Left cardiac atrium (tissue), 4 donors: ENCODE data around the gene CAPN5. TPM values are rescaled to one million over a fixed set of nuclear protein-coding genes. Genes with fewer than 3 reads are reported as not detected.
"Not testable (repeated sequence)": the region's sequence is repeated elsewhere in the genome, so short reads cannot be mapped to it uniquely, and the experiment has no call there.

ENCODE experiments used
- ATAC-seq, 2 donors: fragments of 200-7000 bp; cut with Tn5 transposase; one replicate each; pipeline ENCODE4 v1.9.1; 2020; ENCODE audit warnings: mild to moderate bottlenecking in 2 of 2, moderate library complexity in 2 of 2
- DNase-seq: peaks from one replicate; pipeline ENCODE4 v3.0.0-alpha.2; 2020
- intact Hi-C, 2 donors: fragments of 100-400 bp; cut with DNase I; formaldehyde crosslinking; loops; one replicate each; pipeline versions ENCODE4 v1.14.1 to v1.15.1; 2022 to 2023
- long read RNA-seq: library from polyadenylated mRNA; unstranded; transcript quantifications from one replicate; pipeline ENCODE4 v2.0.0, GENCODE V29; 2021
- total RNA-seq, 2 donors: library from RNA; stranded (reverse); fragmentation: NEBNext Ultra II Directional; extraction: Animal tissue kit (Norgen Biotek cat#: 25700); gene quantifications; one replicate each; pipeline ENCODE4 v1.2.1, GENCODE V29; 2021
- donor health status: DM: no; HTN: yes; CAD: no.
- donor health status: DM: no; HTN: yes; CAD: no; lungs with severe emphysema.
- donor health status: DM: yes; HTN: yes; CAD: no.
- donor health status: Dilated cardiomyopathy.

Gene CAPN5
- 1 to 10 TPM; 5.6 to 5.9 TPM for total RNA-seq
- long read RNA-seq, full-length matches to known transcripts, result 1 of 1 reads
- long read RNA-seq, partial matches to known transcripts, result 0 of 1 reads
- long read RNA-seq, other reads (novel, unspliced or antisense), result 0 of 1 reads

DNA sequence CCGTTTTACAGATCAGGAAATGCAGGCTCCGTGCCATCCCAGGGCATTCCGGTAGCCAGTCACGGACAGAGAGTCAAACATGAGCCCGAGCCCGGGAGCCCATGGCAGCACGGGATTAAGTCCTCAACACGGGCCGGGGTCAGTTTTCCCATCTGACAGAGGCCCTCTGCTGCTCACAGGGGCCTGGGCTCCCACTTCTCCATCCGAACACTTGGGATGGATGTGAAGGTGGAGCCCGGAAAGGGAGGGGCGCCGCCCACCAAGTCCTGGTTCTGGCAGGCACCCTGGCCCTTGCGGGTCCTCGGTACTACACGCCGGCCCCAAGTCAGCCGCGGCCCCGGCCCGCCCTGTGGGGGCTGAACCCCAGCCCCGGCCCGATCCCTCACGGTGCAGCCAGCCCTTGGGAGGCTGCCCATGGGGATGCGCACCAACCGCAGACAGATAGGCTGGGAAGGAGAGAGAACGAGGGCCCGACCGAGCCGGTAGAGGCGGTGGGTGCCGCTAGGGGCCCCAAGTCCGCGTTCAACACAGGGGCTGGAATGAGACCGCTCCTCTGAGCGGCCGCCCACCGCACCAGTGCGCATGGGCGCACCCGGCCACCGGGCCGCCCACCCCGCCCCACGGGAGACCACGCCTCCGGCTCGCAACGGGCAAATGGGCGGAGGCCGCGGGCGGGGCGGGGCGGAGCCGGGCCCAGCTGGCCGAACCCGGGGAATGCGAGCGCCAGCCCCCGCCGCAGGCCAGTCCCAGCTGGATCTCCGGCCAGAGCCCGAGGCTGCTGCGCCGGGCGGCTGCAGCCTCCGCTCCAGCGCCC, at the start of gene CAPN5:
TSS of gene CAPN5 (plus strand) at position 743 of the 814 bp plus-strand sequence. CDS start 17,916 bp downstream, outside the sequence.
- intact Hi-C loops, result no loop called here
- ATAC-seq (peak; percentile 98 to 99), DNase-seq (peak; percentile 95)

DNA sequence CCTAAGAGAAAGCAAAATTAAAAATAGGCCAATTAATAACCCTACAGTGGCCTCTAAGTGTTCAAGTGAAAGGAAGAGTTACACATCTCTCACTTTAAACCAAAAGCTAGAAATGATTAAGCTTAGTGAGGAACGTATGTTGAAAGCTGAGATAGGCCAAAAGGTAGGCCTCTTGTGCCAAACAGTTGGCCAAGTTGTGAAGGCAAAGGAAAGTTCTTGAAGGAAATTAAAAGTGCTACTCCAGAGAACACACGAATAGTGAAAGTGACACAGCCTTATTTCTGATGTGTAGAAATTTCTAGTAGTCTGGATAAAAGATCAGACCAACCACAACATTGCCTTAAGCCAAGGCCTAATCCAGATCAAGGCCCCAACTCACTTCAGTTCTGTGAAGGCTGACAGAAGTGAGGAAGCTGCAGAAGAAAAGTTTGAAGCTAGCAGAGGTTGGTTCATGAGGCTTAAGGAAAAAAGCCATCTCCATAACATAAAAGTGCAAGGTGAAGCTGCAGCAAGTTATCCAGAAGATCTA, 48.3 kb upstream of the CAPN5 start:
- DNase-seq, intact Hi-C loops: not testable (repeated sequence)

DNA sequence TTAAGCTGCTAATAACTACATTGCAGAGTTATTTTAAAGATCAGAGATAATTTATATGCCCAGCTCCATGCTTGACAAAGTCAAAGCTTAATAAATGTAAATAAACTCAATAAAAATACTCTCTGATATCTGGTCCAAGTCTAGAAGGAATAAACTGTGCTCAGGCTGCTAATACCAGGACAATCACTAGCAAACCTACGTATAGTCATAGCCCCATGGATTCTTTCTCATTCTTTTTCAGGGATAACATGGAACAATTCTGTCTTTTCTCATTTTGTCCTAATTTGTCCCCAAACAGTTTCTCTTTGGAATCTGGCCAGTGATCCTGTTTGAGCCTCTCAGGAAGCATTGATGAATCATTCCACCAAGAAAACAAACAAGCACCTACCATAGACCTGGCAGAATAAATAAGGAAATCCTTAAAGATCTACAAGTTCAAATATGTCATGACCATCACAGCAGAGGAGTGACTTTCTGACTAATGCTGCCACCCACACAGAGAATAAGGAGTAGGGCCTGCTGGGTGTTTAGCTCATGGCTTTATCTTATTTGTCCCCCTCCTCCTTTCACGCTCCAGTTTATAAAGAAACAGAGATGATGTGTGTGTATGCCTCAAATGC, 46.7 kb upstream of the CAPN5 start:
- DNase-seq (no peak), ATAC-seq (no peak)
- intact Hi-C loops, result no loop called here

More for the DNA sequence above, 48.3 kb upstream of the CAPN5 start:
- ATAC-seq, result not testable (repeated sequence)

DNA sequence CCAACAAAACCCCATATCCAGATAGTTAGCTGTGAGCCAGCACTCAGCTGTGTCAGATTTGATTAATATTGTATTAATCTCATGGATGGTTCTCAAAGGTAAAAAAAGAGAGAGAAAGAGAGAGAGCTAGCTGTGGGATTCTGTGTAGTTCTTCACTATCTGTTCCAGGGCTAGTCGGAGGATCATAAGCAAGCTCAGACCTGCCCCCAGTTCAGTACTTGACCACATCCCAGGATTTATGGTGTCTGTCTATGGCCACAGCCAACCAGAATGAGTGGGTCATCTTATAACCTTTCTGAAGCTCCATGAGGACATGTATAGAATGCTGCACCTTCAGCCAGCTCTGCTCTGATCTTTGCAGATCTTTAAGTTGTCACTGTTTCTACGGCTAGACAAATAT, 46.0 kb upstream of the CAPN5 start:
- DNase-seq (no peak), ATAC-seq (no peak)
- intact Hi-C loops, result no loop called here

DNA sequence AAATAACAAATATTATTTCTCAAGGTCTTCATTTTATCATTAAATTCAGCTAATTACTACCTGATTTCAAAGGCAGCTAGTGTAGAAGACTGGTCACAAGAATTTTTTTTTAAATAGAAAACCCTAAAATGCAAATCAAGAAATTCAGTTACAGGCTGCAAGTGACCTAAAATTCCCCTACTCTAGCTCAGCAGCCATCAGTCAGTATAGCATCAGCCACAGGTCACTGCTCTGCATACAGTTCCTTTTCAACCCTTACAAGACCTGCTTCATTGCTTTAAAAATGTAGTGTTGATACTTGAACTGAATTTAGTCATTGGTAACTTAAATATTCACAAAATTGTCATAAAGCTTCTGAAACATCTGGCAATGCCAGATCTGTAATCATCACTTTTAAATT, 42.0 kb upstream of the CAPN5 start:
- intact Hi-C loops, result no loop called here
- DNase-seq, result no peak
- no peak for ATAC-seq

DNA sequence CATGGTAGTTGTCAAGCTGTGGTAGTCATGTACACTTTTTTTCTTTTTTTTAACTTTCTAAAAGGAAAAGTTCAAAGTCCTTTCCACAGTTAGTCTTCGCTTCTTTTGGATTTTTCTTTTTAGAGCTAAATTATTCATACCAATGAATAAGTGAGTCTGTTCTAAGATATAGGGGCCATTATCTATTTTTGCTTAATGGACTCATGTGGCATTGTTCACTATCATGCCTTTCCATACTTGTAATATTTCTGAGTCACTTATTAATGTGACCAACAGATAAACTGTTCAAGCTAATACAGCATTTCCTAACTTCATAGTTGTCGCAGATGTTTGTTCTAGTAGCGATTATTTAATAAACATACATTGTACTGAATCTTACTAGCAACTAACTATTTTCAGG, 40.5 kb upstream of the CAPN5 start:
- intact Hi-C loops, result no loop called here
- ATAC-seq (no peak), DNase-seq (no peak)

DNA sequence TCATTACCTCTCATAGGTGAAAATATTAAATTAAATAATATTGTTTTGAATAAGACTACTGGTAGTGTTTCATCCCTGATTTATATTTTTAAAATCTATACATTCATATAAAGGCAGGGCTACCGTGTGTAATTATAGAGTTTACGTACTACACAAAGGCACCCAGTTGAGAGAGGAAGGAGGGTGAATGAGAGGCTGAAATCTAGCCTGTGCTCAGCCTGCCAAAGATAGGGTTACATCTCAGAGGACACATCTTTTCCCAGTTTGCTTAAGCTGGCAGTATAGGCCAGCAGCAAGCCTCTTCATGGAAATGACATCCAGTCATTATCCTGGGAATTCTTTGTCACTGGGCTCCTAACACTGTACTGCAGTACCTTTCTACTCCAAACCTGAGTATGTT, 40.0 kb upstream of the CAPN5 start:
- ATAC-seq (peak in 1 of 2 donors; percentile 44), DNase-seq (no peak)
- intact Hi-C loops, result no loop called here

DNA sequence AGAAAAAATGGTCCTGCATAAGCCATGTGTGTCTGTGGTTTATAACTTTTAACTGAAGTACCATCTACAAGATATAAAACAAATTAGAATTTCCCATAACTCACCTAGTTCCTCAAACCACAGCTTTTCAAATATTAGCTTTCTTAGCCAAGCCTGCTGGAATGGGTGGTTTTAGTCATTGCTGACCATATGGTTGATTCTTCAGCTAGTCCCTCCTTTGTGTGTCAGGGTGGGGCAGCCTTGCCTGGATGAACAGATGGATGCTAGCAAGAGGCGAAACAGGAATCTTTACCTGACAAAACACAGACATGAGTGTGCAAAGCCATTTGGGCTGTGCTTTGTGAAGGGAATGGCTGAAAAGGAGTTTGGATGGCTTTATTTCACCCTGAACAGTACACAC, 39.5 kb upstream of the CAPN5 start:
- no peak for DNase-seq
- ATAC-seq, result no peak
- intact Hi-C loops, result no loop called here

DNA sequence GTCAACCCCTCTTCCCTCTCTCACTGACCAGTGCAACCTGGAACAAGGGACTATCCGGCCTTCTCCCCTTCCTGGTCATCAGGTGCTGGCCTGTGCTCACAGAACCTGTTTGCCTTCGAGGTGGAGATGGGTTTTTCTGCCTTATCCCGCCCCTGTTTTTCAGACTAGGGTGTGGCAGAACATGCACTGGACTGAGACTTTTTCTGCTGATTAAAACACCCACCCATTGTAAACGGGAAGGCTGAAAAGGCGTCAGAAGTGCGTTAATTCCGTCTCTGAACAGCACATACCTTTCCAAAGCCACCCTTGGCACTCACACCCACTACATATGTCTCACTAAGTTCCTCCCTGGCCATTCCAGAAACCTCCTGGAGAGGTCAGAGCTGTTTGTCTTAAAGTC, 36.9 kb upstream of the CAPN5 start:
- intact Hi-C loops, result no loop called here
- DNase-seq (no peak), ATAC-seq (no peak)

DNA sequence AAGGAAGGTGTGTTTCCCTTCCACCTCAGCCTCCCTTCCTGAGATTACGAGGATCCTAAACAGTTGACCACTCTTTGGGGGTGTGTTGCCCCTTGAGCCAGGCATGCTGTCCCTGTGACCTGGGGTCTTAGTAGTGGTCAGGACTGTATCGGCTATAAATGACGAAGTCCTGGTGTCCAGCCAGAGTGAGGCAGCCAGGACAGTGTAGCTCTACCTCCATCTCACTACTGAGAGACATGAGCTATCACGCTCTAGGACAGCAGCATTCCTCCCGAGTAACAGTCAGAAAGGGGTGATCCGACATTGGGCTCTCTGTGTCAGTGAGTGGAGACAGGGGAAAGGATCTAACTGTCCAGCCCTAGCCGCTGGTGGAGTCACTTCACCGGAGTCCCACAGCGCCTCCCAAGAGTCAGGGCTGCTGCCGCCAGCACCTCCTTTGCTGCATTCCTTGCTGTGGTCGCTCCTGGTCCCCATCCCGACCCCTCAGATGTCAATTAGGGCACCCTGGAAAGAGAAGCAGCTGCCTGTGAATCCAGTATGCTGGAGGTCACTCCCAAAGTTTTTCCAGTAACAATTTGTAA, 35.8 kb upstream of the CAPN5 start:
- DNase-seq (no peak), ATAC-seq (no peak)
- intact Hi-C loops, result no loop called here

DNA sequence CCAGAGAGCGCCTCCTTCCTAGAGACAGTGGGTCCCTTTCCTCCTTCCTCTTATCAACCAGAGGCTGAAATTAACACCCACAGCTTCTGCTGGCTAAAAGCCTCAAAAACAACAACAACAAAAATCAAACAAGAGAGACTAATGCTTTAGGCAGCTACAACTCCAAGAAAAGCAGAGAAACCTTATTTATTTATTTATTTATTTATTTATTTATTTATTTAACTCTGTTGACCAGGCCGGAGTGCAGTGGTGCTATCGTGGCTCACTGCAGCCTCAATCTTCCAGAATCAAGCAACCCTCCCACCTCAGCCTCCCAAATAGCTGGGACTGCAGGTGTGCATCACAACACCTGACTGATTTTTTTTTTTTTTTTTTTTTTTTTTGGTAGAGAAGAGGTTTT, 35.2 kb upstream of the CAPN5 start:
- intact Hi-C loops, result no loop called here

DNA sequence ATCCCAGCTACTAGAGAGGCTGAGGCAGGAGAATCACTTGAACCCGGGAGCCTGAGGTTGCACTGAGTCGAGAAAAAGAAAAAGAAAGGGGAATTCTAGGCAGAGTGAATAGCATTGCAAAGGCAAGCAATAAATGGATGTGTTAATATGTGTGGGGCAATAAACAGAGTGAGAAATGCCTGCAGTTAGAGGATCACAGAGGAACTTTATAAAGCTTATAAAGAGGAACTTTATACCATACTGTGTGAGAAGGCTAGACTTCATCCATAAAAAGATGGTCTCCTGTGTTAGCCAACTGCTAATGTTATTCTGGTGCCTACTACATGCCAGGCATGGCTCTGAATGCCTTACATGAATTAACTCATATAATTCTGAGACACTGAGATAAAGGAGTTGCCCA, 31.7 kb upstream of the CAPN5 start:
- ATAC-seq, result no peak
- intact Hi-C loops, result no loop called here

More for the DNA sequence above, 35.2 kb upstream of the CAPN5 start:
- ATAC-seq, result no peak
- no peak for DNase-seq

DNA sequence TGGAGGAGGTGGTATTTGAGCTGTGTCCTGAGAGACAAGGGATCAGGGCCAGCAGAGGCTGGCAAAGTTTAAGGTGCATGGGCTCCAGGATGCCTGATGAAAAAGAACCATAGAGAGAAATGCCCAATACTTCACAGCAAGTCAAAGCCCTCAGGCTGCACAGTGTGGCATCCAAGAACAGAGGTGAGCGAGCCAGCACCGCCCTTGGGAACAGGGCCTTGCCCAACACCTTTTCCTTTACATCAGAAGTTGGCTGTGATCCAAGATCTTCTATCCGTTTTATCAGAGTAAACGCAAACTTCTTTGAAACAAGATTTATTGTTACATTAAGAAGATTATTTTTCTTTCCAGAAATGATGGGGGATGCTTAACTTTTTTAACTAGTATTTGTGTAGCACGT, 31.2 kb upstream of the CAPN5 start:
- DNase-seq (no peak), ATAC-seq (no peak)
- intact Hi-C loops, result no loop called here

More for the DNA sequence above, 31.7 kb upstream of the CAPN5 start:
- no peak for DNase-seq

DNA sequence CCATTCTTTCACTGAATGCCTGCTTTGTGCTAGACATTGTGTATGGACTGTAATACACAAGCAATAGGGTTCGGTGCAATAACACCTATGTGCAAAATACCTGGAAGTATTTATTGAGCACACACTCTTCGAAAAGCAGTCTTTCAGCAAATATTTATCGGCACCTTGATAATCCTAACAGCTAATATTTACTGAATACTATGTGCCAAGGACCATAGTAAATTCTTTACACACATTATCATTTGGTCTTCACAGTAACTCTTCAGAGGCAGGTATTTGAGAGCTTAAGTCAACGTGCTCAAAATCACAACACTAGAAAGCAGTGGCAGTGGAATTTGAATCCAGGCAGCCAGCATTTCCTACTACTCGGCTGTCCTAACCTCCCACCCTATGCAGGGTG, 30.4 kb upstream of the CAPN5 start:
- no peak for DNase-seq
- intact Hi-C loops, result no loop called here
- ATAC-seq, result no peak

DNA sequence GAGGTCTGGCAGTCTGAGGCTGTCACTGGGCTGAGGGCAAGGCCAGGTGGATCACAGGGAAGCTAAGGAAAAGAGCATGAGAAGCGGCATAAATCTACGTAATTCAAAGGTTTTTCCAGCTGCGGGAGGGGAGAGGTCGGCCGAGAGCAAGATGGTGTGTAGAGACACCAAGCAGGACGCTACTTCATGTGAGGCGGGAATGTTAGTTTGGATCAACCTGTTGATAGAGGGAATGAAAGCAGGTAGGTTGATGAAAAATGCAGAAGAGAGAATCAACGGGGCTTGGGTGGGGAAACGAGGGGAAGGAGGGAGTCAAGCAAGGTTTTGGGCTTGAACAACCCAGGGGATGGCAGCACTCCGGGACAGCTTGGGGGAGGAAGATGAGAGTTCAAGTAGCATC, 29.7 kb upstream of the CAPN5 start:
- no peak for ATAC-seq
- intact Hi-C loops, result no loop called here
- DNase-seq, result no peak

DNA sequence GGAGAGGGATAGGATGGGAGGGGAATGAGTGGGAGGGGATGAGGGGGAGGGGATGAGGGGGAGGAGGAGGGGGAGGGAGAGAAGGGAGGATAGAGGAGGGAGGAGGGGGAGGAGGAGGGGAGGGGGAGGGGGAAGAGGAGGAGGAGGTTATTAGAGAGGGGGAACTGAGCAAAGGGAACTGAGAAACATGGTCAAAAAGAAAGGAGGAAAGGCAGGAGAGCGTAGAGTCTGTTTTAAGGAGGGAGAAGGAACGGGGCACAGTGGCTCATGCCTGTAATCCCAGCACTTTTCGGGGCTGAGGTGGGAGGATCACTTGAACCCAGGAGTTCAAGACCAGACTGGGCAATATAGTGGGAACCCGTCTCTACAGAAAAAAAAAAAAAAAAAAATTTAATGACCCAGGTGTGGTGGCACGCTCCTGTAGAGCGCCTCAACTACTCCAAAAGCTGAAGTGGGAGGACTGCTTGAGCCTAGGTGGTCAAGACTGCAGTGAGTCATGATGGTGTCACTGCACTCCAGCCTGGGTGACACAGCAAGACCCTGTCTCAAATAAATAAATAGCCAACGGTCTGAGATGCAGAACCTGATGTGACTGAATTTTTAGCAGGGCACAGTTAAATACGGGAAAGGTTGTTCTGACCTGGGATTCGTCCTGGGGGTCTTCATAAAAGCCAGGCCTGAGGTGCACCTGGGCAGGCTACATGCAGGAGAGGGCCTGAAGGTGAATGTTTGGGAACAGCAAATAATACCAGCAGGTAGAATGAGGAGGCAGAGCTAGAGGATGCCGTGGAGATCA, 28.5 kb upstream of the CAPN5 start:
- no peak for ATAC-seq
- intact Hi-C loops, result no loop called here
- DNase-seq, result no peak

DNA sequence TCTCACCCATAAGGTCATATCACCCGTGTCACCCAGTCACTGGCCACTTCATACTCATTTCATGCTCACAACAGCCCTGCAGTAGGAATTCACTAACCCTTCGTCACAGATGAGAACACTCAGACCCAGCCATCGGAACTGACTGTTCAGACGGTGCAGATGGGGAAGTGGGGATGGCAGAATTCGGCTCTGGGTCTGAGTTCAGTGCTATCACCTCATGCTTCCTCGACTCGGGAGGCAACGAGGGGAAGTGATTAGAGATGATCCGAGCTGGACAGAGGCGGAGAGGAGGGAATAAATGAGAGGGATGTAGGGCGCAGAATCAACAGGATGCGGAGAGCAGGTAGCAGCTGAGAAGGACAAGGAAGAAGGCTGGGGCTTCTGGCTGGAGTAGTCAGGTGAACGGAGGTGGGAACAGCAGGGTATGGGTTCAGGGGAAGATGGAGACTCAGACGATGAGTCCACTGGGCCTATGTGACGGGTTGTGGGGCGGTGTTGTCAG, 27.9 kb upstream of the CAPN5 start:
- intact Hi-C loops, result no loop called here
- ATAC-seq (no peak), DNase-seq (no peak)

DNA sequence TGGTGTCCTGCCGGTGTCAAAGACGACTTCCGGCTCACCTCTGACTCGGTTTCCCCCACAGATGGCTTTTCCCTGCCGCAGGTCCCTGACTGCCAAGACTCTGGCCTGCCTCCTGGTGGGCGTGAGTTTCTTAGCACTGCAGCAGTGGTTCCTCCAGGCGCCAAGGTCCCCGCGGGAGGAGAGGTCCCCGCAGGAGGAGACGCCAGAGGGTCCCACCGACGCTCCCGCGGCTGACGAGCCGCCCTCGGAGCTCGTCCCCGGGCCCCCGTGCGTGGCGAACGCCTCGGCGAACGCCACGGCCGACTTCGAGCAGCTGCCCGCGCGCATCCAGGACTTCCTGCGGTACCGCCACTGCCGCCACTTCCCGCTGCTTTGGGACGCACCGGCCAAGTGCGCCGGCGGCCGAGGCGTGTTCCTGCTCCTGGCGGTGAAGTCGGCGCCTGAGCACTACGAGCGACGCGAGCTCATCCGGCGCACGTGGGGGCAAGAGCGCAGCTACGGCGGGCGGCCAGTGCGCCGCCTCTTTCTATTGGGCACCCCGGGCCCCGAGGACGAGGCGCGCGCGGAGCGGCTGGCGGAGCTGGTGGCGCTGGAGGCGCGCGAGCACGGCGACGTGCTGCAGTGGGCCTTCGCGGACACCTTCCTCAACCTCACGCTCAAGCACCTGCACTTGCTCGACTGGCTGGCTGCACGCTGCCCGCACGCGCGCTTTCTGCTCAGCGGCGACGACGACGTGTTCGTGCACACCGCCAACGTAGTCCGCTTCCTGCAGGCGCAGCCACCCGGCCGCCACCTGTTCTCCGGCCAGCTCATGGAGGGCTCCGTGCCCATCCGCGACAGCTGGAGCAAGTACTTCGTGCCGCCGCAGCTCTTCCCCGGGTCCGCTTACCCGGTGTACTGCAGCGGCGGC, 27.0 kb upstream of the CAPN5 start:
- intact Hi-C loops, result no loop called here
- DNase-seq, result no peak
- ATAC-seq, result peak; percentile 41 to 55
